H4 (cell line): ENCODE measurements around the gene RNF121. TPM values are rescaled to one million over a fixed set of nuclear protein-coding genes. Genes with fewer than 3 reads are reported as not detected.

Experiments
- DNase-seq: peaks from one replicate; pipeline ENCODE4 v3.0.0-alpha.2; 2015; ENCODE audit warnings: low spot score
- total RNA-seq: library from RNA; depleted of rRNA; stranded (reverse); fragments of >200 nt; shearing (Covaris generic); gene quantifications from 2 replicates; pipeline ENCODE4 v1.2.3, GENCODE V29; 2014

The RNF121 gene
- total RNA-seq, 1 experiment from 2014 or later, result 25.8 TPM

- DNase-seq, result no peak
Observed at GRCh38 chr11:71988050-71988449, 59.2 kb downstream of the RNF121 start.

GRCh38 chr11:71990701-71991100 is 61.9 kb downstream of the RNF121 start:
- no peak for DNase-seq

- no peak for DNase-seq
Observed at GRCh38 chr11:71991494-71991893, 62.6 kb downstream of the RNF121 start.

GRCh38 chr11:71992136-71992730 is 63.4 kb downstream of the RNF121 start:
- DNase-seq, result no peak

- no peak for DNase-seq
Observed at GRCh38 chr11:71994786-71995185, 65.9 kb downstream of the RNF121 start.

- no peak for DNase-seq
Observed at GRCh38 chr11:71995726-71996291, 67.0 kb downstream of the RNF121 start.

GRCh38 chr11:71996517-71996916 is 67.7 kb downstream of the RNF121 start:
- no peak for DNase-seq

GRCh38 chr11:71996946-71997345 is 68.1 kb downstream of the RNF121 start:
- DNase-seq, result no peak

- DNase-seq, result no peak
Observed at GRCh38 chr11:71997594-71997993, 68.7 kb downstream of the RNF121 start.

GRCh38 chr11:71998061-71998460 is 69.2 kb downstream of the RNF121 start:
- no peak for DNase-seq

GRCh38 chr11:71998649-71999310 is 69.9 kb downstream of the RNF121 start, which contains the start of gene IL18BP:
IL18BP (plus strand) TSS chr11:71998909; CDS start chr11:71999985, 1,076 bp downstream.
- no peak for DNase-seq

GRCh38 chr11:71999362-71999761 is 70.5 kb downstream of the RNF121 start:
- DNase-seq, result peak; percentile 32

GRCh38 chr11:71999798-72000197 is 71.0 kb downstream of the RNF121 start:
- no peak for DNase-seq

GRCh38 chr11:72000202-72000867 is 71.5 kb downstream of the RNF121 start:
- DNase-seq, result no peak

GRCh38 chr11:72001285-72001684 is 72.4 kb downstream of the RNF121 start:
- DNase-seq, result no peak

- no peak for DNase-seq
Observed at GRCh38 chr11:72001834-72002591, 73.2 kb downstream of the RNF121 start.

- DNase-seq, result no peak
Observed at GRCh38 chr11:72002841-72003775, 74.3 kb downstream of the RNF121 start.

- DNase-seq, result no peak
Observed at GRCh38 chr11:72003776-72004171, 74.9 kb downstream of the RNF121 start.

GRCh38 chr11:72004515-72005346 is 75.9 kb downstream of the RNF121 start:
- no peak for DNase-seq
